Measurements from ENCODE around the gene TOX2. TPM values are rescaled to one million over a fixed set of nuclear protein-coding genes. Genes with fewer than 3 reads are reported as not detected.

TOX2 gene
- total RNA-seq, 1 experiment from 2014 or later: 1.7 TPM

- H4K91ac ChIP-seq (ENCODE audit: insufficient read length, low read depth, low read length): no peak overlapping the region
- Mint-ChIP-seq H3K4me1 (peaks cover 0 to 10% of the 10 kb centered on the region in 2 experiments; a peak in 2 of 4 replicates), H3K36me3 (ENCODE audit: insufficient read depth in 1 of 3, low read depth in 3 of 3) (no peaks in the 10 kb centered on the region; a peak in 1 of 7 replicates), H3K9me3 (peaks cover 0 to 5% of the 10 kb centered on the region in 2 experiments; a peak in 3 of 5 replicates), H3K27me3 (ENCODE audit: low read depth) (no peaks in the 10 kb centered on the region), H3K27ac (peak overlapping the region in 1 of 3 experiments; percentile 92; a peak in 1 of 7 replicates), H3K4me3 (no peak overlapping the region)
- no peak overlapping the region for H2BK5ac ChIP-seq (ENCODE audit: insufficient read length, low read length)
- no peak overlapping the region for H3K14ac ChIP-seq (ENCODE audit: insufficient read depth, low read length)
- H3K4me1 ChIP-seq (ENCODE audit: insufficient read depth, low read length): no peaks in the 10 kb centered on the region
- H2BK12ac ChIP-seq (ENCODE audit: insufficient read length, low read depth, low read length): no peak overlapping the region
- H2AFZ ChIP-seq (ENCODE audit: low read length): no peak overlapping the region
- DNase-seq: no peak
- H3K56ac ChIP-seq (ENCODE audit: insufficient read length, low read depth, low read length): no peak overlapping the region
- no peak overlapping the region for H4K5ac ChIP-seq (ENCODE audit: insufficient read length, low read depth, low read length)
- no peaks in the 10 kb centered on the region for H3K79me2 ChIP-seq (ENCODE audit: insufficient read depth, low read length)
- H3K23ac ChIP-seq (ENCODE audit: insufficient read length, low read depth, low read length): no peak overlapping the region
- no peak overlapping the region for H3K9ac ChIP-seq (ENCODE audit: extremely low read depth, insufficient read length, low read length)
- no peak overlapping the region for H4K8ac ChIP-seq (replicated peaks; ENCODE audit: insufficient read length, low read depth, low read length)
- no peak for TF ChIP-seq CTCF (conservative IDR thresholded peaks at IDR 0.05)
- no CpG with 5 or more reads among the region's 1 CpG for WGBS (ENCODE audit: extremely low coverage, insufficient read length, low lambda C conversion rate)
- no peaks in the 10 kb centered on the region for H3K79me1 ChIP-seq (ENCODE audit: insufficient read depth, low read depth, low read length, poor library complexity, severe bottlenecking)
- no peak overlapping the region for H3T11ph ChIP-seq (ENCODE audit: low read length)
- H3K27me3 ChIP-seq (ENCODE audit: insufficient read depth, low read length): no peaks in the 10 kb centered on the region
- no peak overlapping the region for H3K4ac ChIP-seq (ENCODE audit: low read depth, low read length)
- no peaks in the 10 kb centered on the region for H3K9me3 ChIP-seq (ENCODE audit: control insufficient read depth, low read depth, low read length)
- H3K23me2 ChIP-seq (ENCODE audit: insufficient read length, low read depth, low read length, poor library complexity, severe bottlenecking): no peaks in the 10 kb centered on the region
- H3K18ac ChIP-seq (ENCODE audit: insufficient read length, low read depth, low read length): no peak overlapping the region
- H4K20me1 ChIP-seq (ENCODE audit: control insufficient read depth, insufficient read depth, insufficient read length): no peaks in the 10 kb centered on the region
- no peak overlapping the region for H2BK20ac ChIP-seq (ENCODE audit: low read depth, low read length, poor library complexity, severe bottlenecking)
- no peak overlapping the region for H3K27ac ChIP-seq (ENCODE audit: insufficient read length, low read depth, low read length)
- no peak overlapping the region for H2BK120ac ChIP-seq (ENCODE audit: low read depth, low read length, poor library complexity, severe bottlenecking)
- no peak overlapping the region for H2AK5ac ChIP-seq (ENCODE audit: insufficient read length, low read length)
- H3K4me2 ChIP-seq (ENCODE audit: insufficient read depth, insufficient read length, low read length): no peak overlapping the region
- no peak overlapping the region for H2BK15ac ChIP-seq (ENCODE audit: low read depth, low read length)
These were observed 74.2 kb downstream of the TOX2 start for GRCh38 chr20:43988867-43989266.
